Smooth muscle cell of the pulmonary artery (primary cell): ENCODE measurements around the gene SMIM26. TPM values are rescaled to one million over a fixed set of nuclear protein-coding genes. Genes with fewer than 3 reads are reported as not detected.

Experiments used
- total RNA-seq: library from RNA; depleted of rRNA; stranded (reverse); fragments of >200 nt; gene quantifications from 2 replicates; pipeline ENCODE4 v1.2.3, GENCODE V29; 2014

Gene SMIM26, protein sequence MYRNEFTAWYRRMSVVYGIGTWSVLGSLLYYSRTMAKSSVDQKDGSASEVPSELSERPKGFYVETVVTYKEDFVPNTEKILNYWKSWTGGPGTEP
- 39.2 and 39.3 TPM in 2 replicates for total RNA-seq

DNA sequence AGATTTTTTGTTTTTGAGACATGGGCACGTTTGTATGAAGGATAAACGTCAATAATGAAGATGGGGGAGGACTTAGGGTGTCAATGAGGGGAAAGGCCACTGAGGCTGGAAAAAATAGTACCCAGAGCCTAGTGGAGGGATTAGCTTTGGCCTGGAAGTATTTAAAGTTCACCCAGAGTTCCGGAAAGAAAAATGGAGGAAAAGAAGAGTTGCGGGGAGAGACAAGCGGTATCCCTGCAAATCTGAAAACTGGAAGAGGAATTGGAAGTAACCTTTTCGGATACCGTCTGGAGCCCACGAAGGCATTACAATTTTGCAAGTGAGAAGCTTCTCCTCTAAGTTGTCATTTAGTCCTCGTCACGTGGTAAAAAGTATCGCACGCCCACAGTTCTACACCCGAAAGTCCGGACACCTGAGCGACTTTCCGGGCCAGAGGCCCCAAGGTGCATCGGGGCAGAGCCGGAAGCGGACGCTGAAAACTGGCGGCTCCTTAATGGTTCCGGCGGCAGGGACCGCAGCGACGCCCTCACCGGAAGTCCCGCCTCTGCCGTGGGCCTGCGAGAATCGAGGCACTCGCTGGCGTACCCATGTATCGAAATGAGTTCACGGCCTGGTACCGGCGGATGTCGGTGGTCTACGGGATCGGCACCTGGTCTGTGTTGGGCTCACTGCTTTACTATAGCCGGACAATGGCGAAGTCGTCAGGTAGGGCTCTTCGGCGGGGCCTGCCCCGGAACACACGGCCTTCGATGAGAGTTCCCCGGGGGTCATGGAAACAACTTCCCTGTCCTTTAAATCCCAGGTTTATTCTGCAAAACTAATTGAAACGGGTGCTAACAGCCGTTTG lies at the start of gene SMIM26:
SMIM26 (plus strand) TSS at position 541 of the 847 bp plus-strand sequence; CDS start at position 588, 47 bp downstream.

DNA sequence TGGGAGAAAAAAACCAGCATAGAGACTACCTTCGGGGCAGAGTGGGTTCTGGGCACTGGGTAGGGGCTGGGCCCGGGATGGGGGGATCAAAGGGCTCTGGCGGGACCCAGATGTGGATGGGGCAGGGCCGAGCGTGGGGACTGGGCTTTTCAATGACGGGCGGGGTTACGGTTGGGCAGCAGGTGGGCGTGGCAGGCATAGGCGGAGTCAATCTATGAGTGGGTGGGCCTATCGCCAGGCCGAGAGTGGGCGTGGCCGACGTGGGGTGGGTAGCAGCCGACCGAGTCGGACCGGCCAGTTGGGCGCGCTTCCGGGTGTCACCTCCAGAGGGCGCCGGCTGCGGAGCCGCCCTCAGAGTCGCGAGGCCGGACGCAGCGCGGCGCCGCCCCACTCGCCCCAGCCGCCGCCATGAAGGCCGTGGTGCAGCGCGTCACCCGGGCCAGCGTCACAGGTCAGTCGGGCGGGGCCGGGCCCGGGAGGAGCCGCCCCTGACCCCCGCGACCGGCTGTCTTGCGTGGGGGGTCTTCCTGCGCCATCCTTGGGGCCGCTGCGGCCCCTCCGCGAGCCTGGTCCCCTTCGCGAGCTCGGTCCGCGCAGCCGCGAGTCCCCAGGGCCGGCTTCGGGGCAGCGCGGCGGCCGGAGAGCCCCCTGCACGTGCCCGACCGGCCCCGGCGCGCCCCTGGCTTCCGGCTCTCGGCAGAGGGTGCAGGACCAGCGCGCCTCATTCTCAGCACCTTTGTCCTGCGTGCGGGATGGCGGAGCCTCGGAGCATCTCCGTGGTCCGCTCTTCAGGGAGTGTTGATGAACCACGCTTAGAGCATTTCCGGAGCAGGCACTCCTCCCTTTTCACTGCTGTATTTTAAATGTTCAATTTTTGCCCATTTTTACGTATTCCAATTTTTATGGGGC lies 20.7 kb downstream of the SMIM26 start, which contains the start of gene DTD1:
DTD1 (plus strand) TSS at position 390 of the 909 bp plus-strand sequence; CDS start at position 409, 19 bp downstream.

Other genes starting within 250 kb of the SMIM26 start
- 1.1 and 1.7 TPM in 2 replicates for gene DZANK1, start 100.4 kb upstream of the SMIM26 start, total RNA-seq
- 11.6 and 12.1 TPM in 2 replicates for gene POLR3F, start 100.0 kb upstream of the SMIM26 start, total RNA-seq
- gene RBBP9, start 70.2 kb upstream of the SMIM26 start, total RNA-seq, result 12.9 and 16.2 TPM in 2 replicates
- 56.9 and 67.4 TPM in 2 replicates for gene SEC23B, start 59.5 kb upstream of the SMIM26 start, total RNA-seq
- 40.1 and 48.6 TPM in 2 replicates for gene DTD1, start 20.6 kb downstream of the SMIM26 start, total RNA-seq
- gene SCP2D1, start 246.4 kb downstream of the SMIM26 start, total RNA-seq, result not detected in 2 replicates